ENCODE measurements around the gene ADGRD1.
"Not testable (repeated sequence)": the region's sequence is repeated elsewhere in the genome, so short reads cannot be mapped to it uniquely, and the experiment has no call there.

Gene ADGRD1

GRCh38 chr12:131128966-131129619 lies 175.4 kb downstream of the ADGRD1 start:
- DNase-seq: not testable (repeated sequence)

- no peak for DNase-seq
Observed at GRCh38 chr12:131129839-131130238, 176.1 kb downstream of the ADGRD1 start.

- DNase-seq: no peak
Observed at GRCh38 chr12:131130311-131130911, 176.7 kb downstream of the ADGRD1 start.

DNA sequence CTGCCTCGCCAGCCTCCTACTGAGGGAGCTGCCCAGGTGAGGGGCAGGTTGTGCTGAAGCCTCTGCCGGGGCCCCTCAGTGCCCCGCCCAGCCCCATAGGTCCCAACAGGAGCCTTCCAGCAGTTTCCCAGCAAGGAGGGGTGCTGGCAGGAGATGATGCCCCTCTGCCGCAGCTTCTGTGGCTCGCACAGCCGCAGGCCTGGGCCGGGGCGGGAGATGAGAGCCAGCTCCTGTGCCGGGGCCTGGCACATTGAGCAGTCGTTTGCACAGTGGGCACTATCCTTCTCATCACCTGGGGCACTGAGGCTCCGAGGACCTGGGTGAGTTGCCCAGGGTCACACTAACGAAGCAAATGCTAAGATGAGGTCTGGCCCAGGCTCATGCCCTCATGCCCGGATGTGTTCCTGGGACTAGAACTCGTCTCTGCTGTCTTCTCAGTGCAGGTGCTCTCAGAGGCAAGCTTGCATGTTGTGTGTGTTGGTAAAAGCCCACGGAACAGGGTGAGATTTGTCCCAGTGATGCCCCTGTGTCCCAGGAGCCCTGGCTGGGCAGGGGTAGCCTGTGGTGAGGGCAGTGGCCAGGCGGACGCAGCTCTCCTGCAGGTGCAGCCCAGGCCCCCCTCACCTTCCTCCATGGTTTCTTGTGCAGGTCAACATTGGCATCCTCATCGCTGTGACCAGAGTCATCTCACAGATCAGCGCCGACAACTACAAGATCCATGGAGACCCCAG lies 177.5 kb downstream of the ADGRD1 start:
- no peak for DNase-seq

DNA sequence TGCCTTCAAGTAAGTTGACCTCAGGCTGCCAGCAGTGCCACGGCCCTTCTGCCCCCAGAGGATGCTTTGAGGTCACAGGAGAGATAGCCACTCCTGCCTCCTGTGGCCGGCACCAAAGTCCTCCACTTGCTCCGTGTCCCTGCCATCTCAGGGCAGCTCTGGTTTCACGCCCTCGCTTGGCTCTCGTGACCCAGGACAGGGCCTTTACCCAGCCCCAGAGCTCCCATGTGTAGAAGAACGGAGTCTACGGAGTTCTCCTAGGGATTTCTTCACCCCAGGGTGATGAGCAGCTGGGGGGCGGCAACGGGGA lies 178.1 kb downstream of the ADGRD1 start:
- DNase-seq: no peak

DNA sequence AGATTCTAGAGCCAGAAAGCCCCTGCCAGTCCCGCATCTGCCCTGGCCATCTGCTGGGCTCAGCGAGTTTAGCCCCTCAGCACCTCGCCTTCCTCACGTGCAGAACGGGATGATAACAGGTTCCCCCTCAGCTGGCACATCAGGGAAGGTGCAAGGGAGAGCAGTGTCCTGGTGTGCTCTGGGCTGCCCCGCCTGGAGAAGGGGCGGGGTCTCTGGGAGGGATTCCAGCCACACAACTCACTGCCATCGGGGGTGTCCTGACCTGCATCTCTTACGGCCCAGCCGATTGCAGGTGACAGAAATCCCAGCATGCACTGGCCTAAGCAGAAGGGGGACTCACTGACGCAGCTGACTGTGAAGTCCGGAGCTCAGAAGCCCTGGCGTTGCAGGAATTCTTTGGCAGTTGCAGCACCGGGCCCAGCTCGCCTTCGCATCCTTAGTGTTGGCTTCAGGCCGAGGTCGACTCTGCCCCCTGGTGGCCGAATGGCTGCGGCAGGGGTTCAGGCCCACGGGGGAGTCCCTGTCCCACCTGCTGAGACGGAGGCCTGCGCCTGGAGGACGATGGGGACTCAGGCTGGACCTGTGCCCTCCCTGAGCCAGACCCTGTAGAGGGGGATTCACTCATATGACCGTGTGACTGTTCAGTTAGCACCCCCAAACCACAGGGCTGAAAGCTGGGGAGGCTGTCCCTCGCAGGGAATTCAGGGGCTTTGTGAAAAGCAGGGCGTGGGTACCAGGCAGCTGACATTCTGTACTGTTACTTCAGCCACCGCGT lies 178.6 kb downstream of the ADGRD1 start:
- no peak for DNase-seq

GRCh38 chr12:131133015-131133905 lies 179.6 kb downstream of the ADGRD1 start:
- no peak for DNase-seq

- no peak for DNase-seq
Observed at GRCh38 chr12:131133994-131134393, 180.3 kb downstream of the ADGRD1 start.

GRCh38 chr12:131134523-131135310 lies 181.0 kb downstream of the ADGRD1 start:
- DNase-seq: no peak

DNA sequence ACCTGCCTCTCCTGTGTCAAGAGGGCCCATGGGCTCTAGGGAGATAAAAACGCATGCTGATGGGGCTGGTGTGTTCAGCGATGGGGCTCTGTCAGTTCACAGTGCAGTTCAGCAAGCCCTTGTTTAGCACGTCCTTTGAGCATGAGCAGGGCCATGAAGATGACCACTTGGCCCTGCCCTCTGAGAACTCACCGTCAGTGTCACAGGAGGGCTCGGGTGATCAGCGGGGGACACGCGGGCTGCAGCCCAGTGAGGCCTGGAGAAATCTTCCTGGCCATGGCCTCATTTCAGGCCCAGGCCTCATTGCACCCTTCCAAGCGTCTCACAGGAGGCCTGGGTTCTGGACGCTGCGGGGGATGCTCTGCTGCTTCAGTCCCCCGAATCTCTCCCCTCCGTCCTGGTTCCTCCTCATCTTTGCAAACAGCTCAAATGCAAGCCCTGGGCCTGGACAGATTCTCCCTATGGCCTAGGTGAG lies 181.6 kb downstream of the ADGRD1 start:
- DNase-seq: no peak

- no peak for DNase-seq
Observed at GRCh38 chr12:131135786-131136538, 182.3 kb downstream of the ADGRD1 start.

- no peak for DNase-seq
Observed at GRCh38 chr12:131136539-131136872, 182.8 kb downstream of the ADGRD1 start.

GRCh38 chr12:131137009-131137835 lies 183.5 kb downstream of the ADGRD1 start:
- no peak for DNase-seq

DNA sequence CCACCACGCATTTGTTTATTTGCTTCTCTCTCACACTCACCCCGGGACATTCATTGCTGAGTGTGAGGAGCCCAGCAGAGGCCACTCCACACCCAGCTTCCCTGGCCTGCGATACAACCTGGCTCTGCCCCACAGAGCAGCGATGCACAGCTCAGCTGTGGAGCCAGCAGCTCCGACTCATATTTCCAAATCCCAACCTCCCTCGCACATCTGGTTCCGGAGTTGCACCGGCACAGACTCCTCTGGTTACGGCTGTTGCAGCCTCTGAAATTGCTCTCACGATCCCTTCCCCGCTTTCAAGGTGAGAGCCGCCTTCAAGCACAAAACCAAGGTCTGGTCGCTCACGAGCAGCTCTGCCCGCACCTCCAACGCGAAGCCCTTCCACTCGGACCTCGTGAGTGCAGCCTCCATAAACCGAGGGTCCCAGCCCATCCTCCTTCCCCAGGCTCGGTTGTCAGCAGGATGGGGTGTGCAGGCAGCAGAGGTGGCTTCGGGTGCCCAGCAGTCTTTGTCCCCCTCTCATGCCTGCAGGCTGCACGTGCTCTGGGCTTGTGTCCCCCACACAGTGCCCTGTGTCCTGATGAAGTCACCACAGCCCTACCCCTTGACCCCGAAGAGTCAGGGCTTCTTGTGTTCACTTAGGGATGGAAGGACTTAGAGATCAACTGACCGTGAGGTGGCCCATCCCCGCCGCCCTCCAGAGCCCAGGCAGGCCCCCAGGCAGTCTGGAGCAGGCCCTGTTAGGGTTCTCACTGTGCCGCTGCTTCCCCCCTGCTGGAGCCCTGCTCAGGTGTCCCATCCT lies 184.3 kb downstream of the ADGRD1 start:
- no peak for DNase-seq

- no peak for DNase-seq
Observed at GRCh38 chr12:131138638-131139362, 185.1 kb downstream of the ADGRD1 start.

GRCh38 chr12:131139363-131140068 lies 185.8 kb downstream of the ADGRD1 start:
- DNase-seq: no peak

DNA sequence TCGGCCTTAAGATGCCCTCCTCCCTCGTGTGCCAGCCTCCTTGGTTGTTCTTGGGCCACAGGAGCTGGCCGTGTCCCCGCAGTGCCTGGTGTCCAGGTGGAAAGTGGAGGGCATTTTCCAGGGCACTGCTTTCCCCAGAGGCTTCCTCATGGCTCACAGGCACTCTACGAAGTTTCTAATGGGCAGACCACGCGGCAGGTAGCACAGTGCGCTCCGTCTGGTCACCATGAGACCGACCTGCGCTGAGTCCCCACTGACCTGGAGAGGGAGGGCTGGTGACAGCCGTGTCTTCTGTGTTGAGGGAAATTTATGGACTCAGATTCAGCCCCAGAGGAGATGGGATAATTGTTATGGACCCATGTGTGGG lies 186.3 kb downstream of the ADGRD1 start:
- DNase-seq: no peak

- no peak for DNase-seq
Observed at GRCh38 chr12:131140697-131141096, 187.0 kb downstream of the ADGRD1 start.

Data from NCI-H1092 treated with DMSO at 0.1 percent for 48 hours (cell line).